GM12873 (cell line): ENCODE results near the gene MMP24OS.

Experiments
- CTCF ChIP-seq: IDR thresholded peaks from 2 replicates; pipeline ENCODE4 v1.5.1; 2012; ENCODE audit warnings: low read depth, mild to moderate bottlenecking, moderate library complexity, low read length, control low read depth; ENCODE audit not compliant: insufficient read depth; ENCODE audit errors: missing control alignments

MMP24OS gene

DNA sequence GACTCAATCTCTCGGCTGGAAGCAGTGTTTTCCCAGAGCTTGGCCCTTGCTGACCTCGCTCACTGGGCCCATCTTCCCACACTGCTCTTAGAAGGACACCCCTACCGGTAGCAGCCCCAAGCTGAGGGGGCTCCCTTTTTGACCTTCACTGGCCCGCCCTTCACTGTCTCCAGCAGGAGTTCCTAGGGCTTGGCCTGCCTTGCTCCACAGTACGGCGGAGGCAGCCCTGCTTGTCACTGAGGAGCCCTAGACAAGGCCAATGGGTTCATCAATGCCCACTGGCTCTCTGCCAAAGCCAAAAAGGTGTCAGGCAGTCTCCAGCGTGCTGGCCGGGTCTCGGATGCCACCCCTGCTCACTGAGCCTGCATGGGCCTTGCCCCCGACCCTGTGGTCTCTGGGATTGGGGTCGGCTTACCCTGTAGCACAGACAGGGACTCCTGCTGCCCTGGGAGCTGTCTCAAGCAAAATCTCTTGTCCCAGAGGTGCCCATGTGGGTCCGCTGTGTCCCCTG is 2.1 kb downstream of the MMP24OS start:
- no peak for TF ChIP-seq CTCF

DNA sequence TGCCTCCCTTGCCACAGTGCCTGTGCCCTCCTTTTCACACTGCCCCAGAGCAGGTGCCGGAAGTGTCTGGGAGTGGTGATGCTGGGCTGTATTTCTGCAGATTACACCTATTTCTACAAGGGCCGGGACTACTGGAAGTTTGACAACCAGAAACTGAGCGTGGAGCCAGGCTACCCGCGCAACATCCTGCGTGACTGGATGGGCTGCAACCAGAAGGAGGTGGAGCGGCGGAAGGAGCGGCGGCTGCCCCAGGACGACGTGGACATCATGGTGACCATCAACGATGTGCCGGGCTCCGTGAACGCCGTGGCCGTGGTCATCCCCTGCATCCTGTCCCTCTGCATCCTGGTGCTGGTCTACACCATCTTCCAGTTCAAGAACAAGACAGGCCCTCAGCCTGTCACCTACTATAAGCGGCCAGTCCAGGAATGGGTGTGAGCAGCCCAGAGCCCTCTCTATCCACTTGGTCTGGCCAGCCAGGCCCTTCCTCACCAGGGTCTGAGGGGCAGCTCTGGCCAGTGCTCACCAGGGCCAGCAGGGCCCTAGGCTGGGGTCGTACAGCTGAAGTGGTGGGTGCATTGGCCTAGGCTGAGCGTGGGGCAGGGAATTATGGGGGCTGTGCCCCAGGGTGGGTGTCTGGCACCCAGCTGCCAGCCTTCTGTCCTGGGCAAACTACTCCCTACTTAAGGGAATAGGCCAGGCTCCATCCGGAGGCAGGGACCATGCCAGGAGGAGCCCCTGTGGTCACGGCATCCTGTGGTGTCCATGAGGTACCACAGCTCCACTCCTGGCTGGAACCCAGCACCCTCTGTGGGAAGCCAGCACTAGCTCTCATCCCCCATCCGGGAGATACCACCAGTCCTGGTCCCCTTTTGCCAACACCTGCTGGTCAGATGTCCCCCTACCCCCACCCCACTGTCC is 3.5 kb downstream of the MMP24OS start:
- no peak for TF ChIP-seq CTCF

- TF ChIP-seq CTCF = no peak
Observed at GRCh38 chr20:35273449-35274171, 4.3 kb downstream of the MMP24OS start.

DNA sequence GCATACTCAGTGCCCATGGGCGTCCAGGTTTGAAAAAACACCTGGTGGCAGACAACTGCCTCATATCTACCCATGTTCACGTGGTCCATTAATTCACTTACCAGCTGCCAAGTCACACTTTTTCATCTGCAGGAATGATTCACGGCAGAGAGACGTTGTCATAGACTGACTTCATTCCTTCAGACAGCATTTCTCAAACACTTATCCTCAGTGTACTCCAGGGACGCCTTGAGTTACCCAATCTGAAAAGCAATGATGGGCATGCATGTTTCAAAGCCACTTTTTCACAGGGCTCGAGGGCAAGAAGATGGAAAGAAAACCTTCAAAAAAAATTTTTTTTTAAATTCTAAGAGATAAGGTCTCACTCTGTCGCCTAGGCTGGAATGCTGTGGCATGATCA is 6.0 kb downstream of the MMP24OS start:
- TF ChIP-seq CTCF = no peak

GRCh38 chr20:35271073-35271882 is 6.6 kb downstream of the MMP24OS start:
- no peak for TF ChIP-seq CTCF

GRCh38 chr20:35270021-35270902 is 7.7 kb downstream of the MMP24OS start:
- no peak for TF ChIP-seq CTCF
